ENCODE data around the gene LENEP.

Gene LENEP

DNA sequence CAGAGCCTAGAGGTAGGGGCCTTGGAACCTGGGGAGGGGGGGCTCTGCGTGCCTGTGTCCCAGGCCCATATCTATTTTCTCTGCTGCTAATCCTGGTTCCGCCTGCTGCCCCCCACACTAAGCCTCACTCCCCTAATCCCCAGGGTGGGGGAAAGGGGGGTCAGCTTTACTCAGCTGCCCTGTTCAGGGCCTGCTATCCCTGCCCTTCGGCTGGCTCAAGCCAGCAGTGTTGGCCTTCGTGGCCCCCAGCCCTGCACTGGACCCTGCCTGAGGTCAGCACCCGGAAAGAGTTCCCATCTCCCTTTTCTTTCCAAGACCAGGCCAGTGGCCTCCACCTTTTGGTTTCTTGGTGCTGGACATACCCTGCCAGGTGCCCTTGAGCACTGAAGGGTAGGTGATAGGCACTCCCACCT, 17.6 kb downstream of the LENEP start:
- POLR2A ChIA-PET: no interaction called here
- H3K4me3 ChIP-seq (ENCODE audit: low read depth, low read length): no peak overlapping the region
- CTCF ChIA-PET: interaction anchor here (0.9 to 1.4 kb wide), 4 partner anchors 9 to 81 kb away, joined by 3 to 8 read pairs (median 3); no protein-coding TSS in a partner anchor
- no peak for DNase-seq (ENCODE audit: low read depth, low spot score)
- TF ChIP-seq CTCF (IDR thresholded peaks at IDR 0.05; ENCODE audit: insufficient read depth, low read length, missing control alignments): no peak

GRCh38 chr1:155011437-155012025, 18.1 kb downstream of the LENEP start:
- TF ChIP-seq CTCF (IDR thresholded peaks at IDR 0.05; ENCODE audit: insufficient read depth, low read length, missing control alignments): no peak
- POLR2A ChIA-PET: no interaction called here
- no peak overlapping the region for H3K4me3 ChIP-seq (ENCODE audit: low read depth, low read length)
- DNase-seq (ENCODE audit: low read depth, low spot score): no peak
- CTCF ChIA-PET: interaction anchor here (2.0 kb wide), 1 partner anchor 74 kb away, joined by 6 read pairs; no protein-coding TSS in a partner anchor

DNA sequence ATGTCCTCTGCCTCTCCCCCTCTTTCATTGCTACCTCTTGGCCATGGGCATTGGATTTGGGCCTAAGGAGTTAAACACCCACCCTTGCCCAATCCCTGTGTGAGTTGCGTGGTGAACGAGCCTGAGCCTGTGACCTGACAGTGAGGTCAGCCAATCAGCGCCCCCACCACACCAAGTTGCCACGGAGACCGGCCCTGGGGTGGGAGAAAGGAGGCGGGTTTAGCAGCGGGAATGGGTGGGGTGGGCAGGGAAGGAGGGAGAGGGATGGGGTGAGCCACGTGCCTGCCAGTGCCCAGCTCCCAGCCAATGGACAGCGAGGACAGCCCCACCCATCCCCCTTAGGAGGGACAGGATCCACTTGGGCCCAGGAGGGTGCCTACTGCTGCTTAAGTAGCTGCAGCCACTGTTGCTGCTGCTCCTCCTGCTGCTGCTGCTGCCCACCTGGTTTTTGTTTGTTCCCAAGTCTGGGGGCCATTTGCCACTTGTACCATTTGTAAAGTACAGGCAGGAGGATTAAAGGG, 18.7 kb downstream of the LENEP start:
- no peak overlapping the region for H3K4me3 ChIP-seq (ENCODE audit: low read depth, low read length)
- DNase-seq (ENCODE audit: low read depth, low spot score): no peak
- ChIA-PET CTCF (interaction anchor here (0.8 to 2.0 kb wide), 6 partner anchors 13 to 80 kb away, joined by 3 to 6 read pairs (median 4); partner anchors contain the start of gene SHC1), POLR2A (no interaction called here)
- TF ChIP-seq CTCF (IDR thresholded peaks at IDR 0.05; ENCODE audit: insufficient read depth, low read length, missing control alignments): no peak

GRCh38 chr1:155012776-155013602, 19.6 kb downstream of the LENEP start:
- no peak for TF ChIP-seq CTCF (IDR thresholded peaks at IDR 0.05; ENCODE audit: insufficient read depth, low read length, missing control alignments)
- DNase-seq (ENCODE audit: low read depth, low spot score): no peak
- POLR2A ChIA-PET: no interaction called here
- no peak overlapping the region for H3K4me3 ChIP-seq (ENCODE audit: low read depth, low read length)
- CTCF ChIA-PET: interaction anchor here (0.7 to 2.0 kb wide), 8 partner anchors 9 to 79 kb away, joined by 3 to 6 read pairs (median 3); partner anchors contain the start of gene SHC1

DNA sequence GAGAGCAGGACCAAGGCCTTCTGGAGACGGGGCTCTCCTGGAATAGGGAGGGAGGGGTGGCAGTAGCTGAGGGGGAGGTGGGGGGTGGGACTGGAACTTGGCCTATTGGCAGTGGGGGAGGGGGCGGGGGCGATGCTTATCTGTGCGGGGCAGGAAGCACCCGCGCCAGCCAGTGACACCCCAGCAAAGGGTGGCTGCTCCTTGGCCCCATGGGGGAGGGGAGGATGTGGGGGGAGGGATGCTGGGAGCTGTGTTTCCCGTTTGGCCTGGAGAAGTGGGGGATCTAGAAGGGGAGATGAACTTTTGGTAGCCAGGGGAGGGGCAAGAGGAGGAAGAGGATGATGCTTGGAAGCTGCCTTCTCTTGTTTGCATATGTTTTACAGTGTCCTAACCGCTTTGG, 20.2 kb downstream of the LENEP start:
- DNase-seq (ENCODE audit: low read depth, low spot score): no peak
- CTCF ChIA-PET: interaction anchor here (0.7 to 10.5 kb wide), 6 partner anchors 8 to 71 kb away, joined by 3 to 244 read pairs (median 3); partner anchors contain the start of genes LENEP, SHC1 and ZBTB7B

More for the DNA sequence above, 20.2 kb downstream of the LENEP start:
- POLR2A ChIA-PET: no interaction called here
- no peak overlapping the region for H3K4me3 ChIP-seq (ENCODE audit: low read depth, low read length)
- no peak for TF ChIP-seq CTCF (IDR thresholded peaks at IDR 0.05; ENCODE audit: insufficient read depth, low read length, missing control alignments)
